SK-N-SH (cell line): Measurements from ENCODE around the gene PROM2.

Source experiments
- CTCF ChIP-seq: fragments of 200-600 bp; sonication (generic); IDR thresholded peaks from 2 replicates; pipeline ENCODE4 v1.6.1; 2017; ENCODE audit warnings: antibody characterized with exemption, mild to moderate bottlenecking, moderate library complexity
- EP300 ChIP-seq, 2 experiments: IDR thresholded peaks; 2 replicates each; pipeline versions ENCODE4 v1.4.0 to v1.6.1; 2012; ENCODE audit warnings: borderline replicate concordance in 1 of 2, low read depth in 1 of 2, low read length in 1 of 2

- peak; percentile 67 for TF ChIP-seq CTCF
- no peak for TF ChIP-seq EP300 (IDR thresholded peaks at IDR 0.05; ENCODE audit: borderline replicate concordance in 1 of 2, low read depth in 1 of 2, low read length in 1 of 2)
These were observed 42.5 kb upstream of the PROM2 start for GRCh38 chr2:95231723-95232122.
